ENCODE measurements around the gene NTNG1.

GRCh38 chr1:107187399-107187798, 46.6 kb downstream of the NTNG1 start:
- TF ChIP-seq REST (IDR thresholded peaks at IDR 0.05; ENCODE audit: low read depth, low read length) (no peak), ATF3 (IDR thresholded peaks at IDR 0.05; ENCODE audit: borderline replicate concordance, extremely low read depth, low read depth, low read length) (no peak), POLR2A (IDR thresholded peaks at IDR 0.05; ENCODE audit: low read depth, low read length) (no peak), RAD21 (IDR thresholded peaks at IDR 0.05; ENCODE audit: insufficient read depth, low read depth, low read length) (no peak), YY1 (IDR thresholded peaks at IDR 0.05; ENCODE audit: low read depth, low read length) (no peak)
